ENCODE measurements around the gene GAGE13.

DNA sequence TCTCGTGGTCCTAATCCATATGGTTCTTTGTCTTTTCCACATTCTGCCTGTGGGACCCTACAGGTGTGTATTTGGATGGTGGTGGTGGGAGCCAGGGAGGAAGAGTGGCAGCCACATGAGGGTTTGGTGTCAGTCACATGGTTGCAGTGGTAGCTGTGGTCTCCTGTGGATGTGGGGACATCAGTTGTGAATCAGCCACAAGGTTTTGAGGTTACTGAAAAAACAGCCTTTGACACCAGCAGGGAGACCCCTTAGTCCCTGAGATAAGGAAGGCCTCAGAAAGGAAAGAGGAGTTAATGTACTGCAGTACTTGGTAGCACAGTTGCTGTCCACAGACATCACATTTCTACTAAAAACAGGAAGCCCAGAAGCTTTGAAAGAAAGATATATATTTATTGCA lies 43.7 kb upstream of the GAGE13 start:
- TF ChIP-seq, protein P1, sequence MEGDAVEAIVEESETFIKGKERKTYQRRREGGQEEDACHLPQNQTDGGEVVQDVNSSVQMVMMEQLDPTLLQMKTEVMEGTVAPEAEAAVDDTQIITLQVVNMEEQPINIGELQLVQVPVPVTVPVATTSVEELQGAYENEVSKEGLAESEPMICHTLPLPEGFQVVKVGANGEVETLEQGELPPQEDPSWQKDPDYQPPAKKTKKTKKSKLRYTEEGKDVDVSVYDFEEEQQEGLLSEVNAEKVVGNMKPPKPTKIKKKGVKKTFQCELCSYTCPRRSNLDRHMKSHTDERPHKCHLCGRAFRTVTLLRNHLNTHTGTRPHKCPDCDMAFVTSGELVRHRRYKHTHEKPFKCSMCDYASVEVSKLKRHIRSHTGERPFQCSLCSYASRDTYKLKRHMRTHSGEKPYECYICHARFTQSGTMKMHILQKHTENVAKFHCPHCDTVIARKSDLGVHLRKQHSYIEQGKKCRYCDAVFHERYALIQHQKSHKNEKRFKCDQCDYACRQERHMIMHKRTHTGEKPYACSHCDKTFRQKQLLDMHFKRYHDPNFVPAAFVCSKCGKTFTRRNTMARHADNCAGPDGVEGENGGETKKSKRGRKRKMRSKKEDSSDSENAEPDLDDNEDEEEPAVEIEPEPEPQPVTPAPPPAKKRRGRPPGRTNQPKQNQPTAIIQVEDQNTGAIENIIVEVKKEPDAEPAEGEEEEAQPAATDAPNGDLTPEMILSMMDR (conservative IDR thresholded peaks at IDR 0.05): no peak
- no peak for TF ChIP-seq EZH2 (IDR thresholded peaks at IDR 0.05; ENCODE audit: low read depth)
